ENCODE results near the gene TMED9. TPM values are rescaled to one million over a fixed set of nuclear protein-coding genes. Genes with fewer than 3 reads are reported as not detected.
"Not testable (repeated sequence)": the region's sequence is repeated elsewhere in the genome, so short reads cannot be mapped to it uniquely, and the experiment has no call there.

The TMED9 gene
- total RNA-seq, 4 donors from 2014 or later = 24.3 to 67.2 (median 37.3) TPM

- DNase-seq = no peak
- no peaks in the 10 kb centered on the region for H3K4me1 ChIP-seq
- H3K27me3 ChIP-seq = no peaks in the 10 kb centered on the region
- no peak for ATAC-seq
- H3K4me3 ChIP-seq = no peak overlapping the region
- H3K9me3 ChIP-seq = no peaks in the 10 kb centered on the region
- H3K27ac ChIP-seq = no peak overlapping the region
- H3K36me3 ChIP-seq = no peaks in the 10 kb centered on the region
- in situ Hi-C loops (cut with MboI; ENCODE audit: low sequenced_read_pairs in 4 of 4) = no loop called here
- intact Hi-C loops (cut with DNase I; ENCODE audit: low total_unique reads) = no loop called here
- no peak for TF ChIP-seq POLR2A (IDR thresholded peaks at IDR 0.05)
- TF ChIP-seq, protein P1, sequence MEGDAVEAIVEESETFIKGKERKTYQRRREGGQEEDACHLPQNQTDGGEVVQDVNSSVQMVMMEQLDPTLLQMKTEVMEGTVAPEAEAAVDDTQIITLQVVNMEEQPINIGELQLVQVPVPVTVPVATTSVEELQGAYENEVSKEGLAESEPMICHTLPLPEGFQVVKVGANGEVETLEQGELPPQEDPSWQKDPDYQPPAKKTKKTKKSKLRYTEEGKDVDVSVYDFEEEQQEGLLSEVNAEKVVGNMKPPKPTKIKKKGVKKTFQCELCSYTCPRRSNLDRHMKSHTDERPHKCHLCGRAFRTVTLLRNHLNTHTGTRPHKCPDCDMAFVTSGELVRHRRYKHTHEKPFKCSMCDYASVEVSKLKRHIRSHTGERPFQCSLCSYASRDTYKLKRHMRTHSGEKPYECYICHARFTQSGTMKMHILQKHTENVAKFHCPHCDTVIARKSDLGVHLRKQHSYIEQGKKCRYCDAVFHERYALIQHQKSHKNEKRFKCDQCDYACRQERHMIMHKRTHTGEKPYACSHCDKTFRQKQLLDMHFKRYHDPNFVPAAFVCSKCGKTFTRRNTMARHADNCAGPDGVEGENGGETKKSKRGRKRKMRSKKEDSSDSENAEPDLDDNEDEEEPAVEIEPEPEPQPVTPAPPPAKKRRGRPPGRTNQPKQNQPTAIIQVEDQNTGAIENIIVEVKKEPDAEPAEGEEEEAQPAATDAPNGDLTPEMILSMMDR (IDR thresholded peaks at IDR 0.05 in 4 of 5, conservative IDR thresholded peaks at IDR 0.05 in 1 of 5) = no peak
These were observed 18.9 kb downstream of the TMED9 start for GRCh38 chr5:177610770-177611445.

DNA sequence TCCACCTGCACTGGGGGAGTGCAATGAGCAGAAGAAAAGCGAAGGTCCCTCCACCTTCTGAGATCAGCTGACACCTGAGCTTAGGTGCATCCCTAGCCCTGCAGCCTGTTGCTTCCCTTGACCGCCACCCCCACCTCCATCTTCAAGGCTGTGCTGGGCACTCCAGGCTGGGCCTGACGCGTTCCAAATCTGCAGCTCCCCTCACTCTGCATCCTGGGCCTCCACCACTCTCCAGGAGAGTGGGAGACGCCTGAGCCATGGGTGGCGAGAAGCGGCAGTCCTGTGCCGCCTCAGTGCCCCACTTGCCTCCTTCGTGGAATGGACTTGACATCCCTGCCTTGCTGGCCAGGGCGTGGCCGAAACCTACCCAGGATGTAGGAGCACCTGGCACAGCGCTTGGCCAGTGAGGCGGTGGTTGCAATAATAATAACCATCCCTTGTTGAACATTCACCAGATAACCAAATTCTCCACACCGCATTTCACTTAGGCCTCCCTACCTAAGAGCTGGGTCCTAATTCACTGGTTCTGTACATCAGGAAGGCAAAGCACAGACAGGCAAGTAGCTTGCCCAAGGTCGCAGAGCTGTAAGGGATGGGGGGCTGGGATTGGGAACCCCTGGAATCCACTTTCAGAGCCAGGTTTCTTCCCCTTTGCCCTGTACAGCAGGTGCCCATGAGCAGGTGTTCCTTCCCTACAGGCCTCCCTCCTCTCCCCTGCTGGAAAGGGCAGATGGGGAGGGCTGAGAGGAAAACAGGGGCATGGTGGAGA, 19.6 kb downstream of the TMED9 start:
- in situ Hi-C loops (cut with MboI; ENCODE audit: low sequenced_read_pairs in 4 of 4) = no loop called here

DNA sequence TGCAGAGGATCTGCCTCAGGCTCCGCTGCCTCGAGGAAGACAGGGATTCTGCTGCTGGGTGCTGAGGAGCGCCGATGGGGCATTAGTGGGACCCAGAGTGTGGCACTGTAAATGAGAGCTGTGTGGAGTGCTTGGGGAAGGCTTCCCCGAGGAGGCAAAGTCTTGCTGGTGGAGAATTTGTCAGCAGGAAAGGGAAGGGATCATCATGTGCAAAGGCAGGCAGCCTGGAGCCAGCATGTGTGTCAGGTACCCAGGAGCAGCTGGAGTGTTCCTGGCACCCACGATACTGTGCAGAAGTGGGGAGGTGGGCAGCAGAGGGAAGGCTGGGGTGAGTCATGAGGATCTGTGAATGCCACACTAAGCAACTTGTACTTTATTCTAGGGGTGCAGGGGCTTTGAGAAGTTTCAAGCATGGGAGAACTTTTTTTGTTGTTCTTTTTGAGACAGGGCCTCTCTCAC, 20.2 kb downstream of the TMED9 start:
- Histone ChIP-seq H3K4me1 (no peaks in the 10 kb centered on the region), H3K4me3 (no peak overlapping the region), H3K9me3 (no peaks in the 10 kb centered on the region), H3K27me3 (no peaks in the 10 kb centered on the region), H3K36me3 (no peaks in the 10 kb centered on the region), H3K27ac (no peak overlapping the region)
- no peak for ATAC-seq
- intact Hi-C loops (cut with DNase I; ENCODE audit: low total_unique reads) (no loop called here), in situ Hi-C loops (cut with MboI; ENCODE audit: low sequenced_read_pairs in 4 of 4) (no loop called here)
- no peak for TF ChIP-seq POLR2A (IDR thresholded peaks at IDR 0.05)
- TF ChIP-seq, protein P1 (IDR thresholded peaks at IDR 0.05 in 4 of 5, conservative IDR thresholded peaks at IDR 0.05 in 1 of 5) = no peak
- no peak for DNase-seq

More for the DNA sequence above, 19.6 kb downstream of the TMED9 start:
- no peaks in the 10 kb centered on the region for H3K27me3 ChIP-seq
- no peaks in the 10 kb centered on the region for H3K4me1 ChIP-seq
- H3K9me3 ChIP-seq = no peaks in the 10 kb centered on the region
- H3K36me3 ChIP-seq = no peaks in the 10 kb centered on the region
- DNase-seq = no peak
- TF ChIP-seq, protein P1 (IDR thresholded peaks at IDR 0.05 in 4 of 5, conservative IDR thresholded peaks at IDR 0.05 in 1 of 5) = no peak
- TF ChIP-seq POLR2A (IDR thresholded peaks at IDR 0.05) = no peak
- intact Hi-C loops (cut with DNase I; ENCODE audit: low total_unique reads) = no loop called here
- H3K4me3 ChIP-seq = no peak overlapping the region
- ATAC-seq = no peak
- H3K27ac ChIP-seq = no peak overlapping the region

DNA sequence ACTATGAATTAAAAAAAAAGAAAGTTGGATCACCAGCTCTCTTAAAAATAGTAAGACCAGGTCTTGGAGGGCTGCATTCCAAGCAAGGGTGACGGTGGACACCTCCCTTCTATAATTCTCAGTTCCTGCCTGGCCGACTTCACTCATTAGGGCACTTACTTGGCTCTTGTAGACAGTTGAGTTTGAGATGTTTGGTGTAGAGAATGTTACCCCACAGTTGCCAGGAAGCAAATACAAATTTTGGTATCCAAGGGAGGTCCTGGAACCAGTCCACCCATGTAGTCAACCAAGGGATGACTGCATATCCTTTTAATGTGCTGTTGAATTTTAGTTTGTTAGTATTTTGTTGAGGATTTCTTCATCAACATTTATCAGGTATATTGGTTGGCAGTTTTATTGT, 28.6 kb downstream of the TMED9 start:
- TF ChIP-seq POLR2A (IDR thresholded peaks at IDR 0.05) = no peak
- TF ChIP-seq, protein P1 (IDR thresholded peaks at IDR 0.05 in 4 of 5, conservative IDR thresholded peaks at IDR 0.05 in 1 of 5) = no peak
- H3K4me1 ChIP-seq = no peaks in the 10 kb centered on the region
- DNase-seq = no peak
- H3K27me3 ChIP-seq = no peaks in the 10 kb centered on the region
- in situ Hi-C loops (cut with MboI; ENCODE audit: low sequenced_read_pairs in 4 of 4) = no loop called here
- peaks cover 0 to 10% of the 10 kb centered on the region in 2 donors for H3K36me3 ChIP-seq
- intact Hi-C loops (cut with DNase I; ENCODE audit: low total_unique reads) = no loop called here
- H3K9me3 ChIP-seq = no peaks in the 10 kb centered on the region
- no peak for ATAC-seq
- H3K27ac ChIP-seq = no peak overlapping the region
- no peak overlapping the region for H3K4me3 ChIP-seq

DNA sequence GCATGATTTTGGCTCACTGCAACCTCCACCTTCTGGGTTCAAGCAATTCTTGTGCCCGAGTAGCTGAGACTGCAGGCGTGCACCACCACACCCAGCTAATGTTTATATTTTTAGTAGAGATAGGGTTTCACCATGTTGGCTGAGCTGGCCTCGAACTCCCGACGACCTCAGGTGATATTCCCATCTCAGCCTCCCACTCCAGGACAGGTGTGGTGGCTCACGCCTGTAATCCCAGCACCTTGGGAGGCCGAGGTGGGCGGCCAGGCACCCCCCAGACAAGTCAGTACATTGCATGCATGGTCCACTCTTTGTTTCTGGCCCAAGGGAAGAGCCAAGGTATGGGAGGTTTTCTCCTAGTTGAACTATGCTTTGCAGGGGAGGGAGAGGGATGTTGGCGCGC, 32.2 kb downstream of the TMED9 start:
- intact Hi-C loops (cut with DNase I; ENCODE audit: low total_unique reads); DNase-seq; H3K27ac ChIP-seq; ATAC-seq; H3K36me3 ChIP-seq; in situ Hi-C loops (cut with MboI; ENCODE audit: low sequenced_read_pairs in 4 of 4); H3K27me3 ChIP-seq; H3K9me3 ChIP-seq; H3K4me1 ChIP-seq; H3K4me3 ChIP-seq: not testable (repeated sequence)

DNA sequence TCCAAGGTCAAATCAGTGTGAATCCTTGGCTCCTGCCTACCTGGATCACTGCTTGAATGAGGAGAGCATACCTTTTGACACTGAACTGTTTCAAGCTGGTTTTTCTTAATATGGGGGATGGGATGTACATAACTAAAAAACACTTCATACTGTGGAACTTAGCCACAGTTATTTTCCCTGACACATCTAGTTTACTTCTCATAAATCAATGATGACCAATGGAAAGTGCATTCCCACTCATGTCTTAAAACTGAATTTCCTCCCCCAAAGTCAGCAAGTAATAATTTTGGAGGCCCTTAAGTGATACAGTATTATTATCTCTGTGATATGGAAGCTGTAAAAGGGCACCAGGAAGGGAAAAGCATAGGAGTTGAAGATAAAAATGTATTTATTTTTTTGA, 38.2 kb downstream of the TMED9 start:
- intact Hi-C loops (cut with DNase I; ENCODE audit: low total_unique reads); H3K27me3 ChIP-seq; in situ Hi-C loops (cut with MboI; ENCODE audit: low sequenced_read_pairs in 4 of 4); H3K27ac ChIP-seq; H3K4me3 ChIP-seq; DNase-seq; ATAC-seq; H3K9me3 ChIP-seq; H3K4me1 ChIP-seq; H3K36me3 ChIP-seq: not testable (repeated sequence)

GRCh38 chr5:177634912-177635311, 42.9 kb downstream of the TMED9 start:
- H3K27ac ChIP-seq; in situ Hi-C loops (cut with MboI; ENCODE audit: low sequenced_read_pairs in 4 of 4); H3K36me3 ChIP-seq; H3K4me3 ChIP-seq; H3K4me1 ChIP-seq; DNase-seq; H3K9me3 ChIP-seq; intact Hi-C loops (cut with DNase I; ENCODE audit: low total_unique reads); H3K27me3 ChIP-seq; ATAC-seq: not testable (repeated sequence)
